ENCODE measurements around the gene DBNL. TPM values are rescaled to one million over a fixed set of nuclear protein-coding genes. Genes with fewer than 3 reads are reported as not detected.

Gene DBNL
- total RNA-seq, 1 donor from 2014 or later = 47.5 TPM

- Mint-ChIP-seq H3K9me3 (ENCODE audit: unreplicated experiment) (no peaks in the 10 kb centered on the region), H3K27me3 (ENCODE audit: unreplicated experiment) (peaks cover 10% of the 10 kb centered on the region)
Observed at GRCh38 chr7:44085546-44085945, 41.0 kb downstream of the DBNL start.

GRCh38 chr7:44086627-44087026, 42.1 kb downstream of the DBNL start:
- DNase-seq (ENCODE audit: low spot score) = no peak
- no peak for TF ChIP-seq CTCF (IDR thresholded peaks at IDR 0.05; ENCODE audit: unreplicated experiment)
- Mint-ChIP-seq H3K27me3 (ENCODE audit: unreplicated experiment) (peaks cover 7% of the 10 kb centered on the region), H3K9me3 (ENCODE audit: unreplicated experiment) (no peaks in the 10 kb centered on the region), H3K4me1 (ENCODE audit: unreplicated experiment) (no peaks in the 10 kb centered on the region), H3K27ac (ENCODE audit: unreplicated experiment) (no peak overlapping the region), H3K4me3 (ENCODE audit: unreplicated experiment) (no peak overlapping the region), H3K36me3 (ENCODE audit: low read depth, unreplicated experiment) (no peaks in the 10 kb centered on the region)

More at GRCh38 chr7:44085546-44085945, 41.0 kb downstream of the DBNL start:
- H3K27ac Mint-ChIP-seq (ENCODE audit: unreplicated experiment) = no peak overlapping the region
- no peak for TF ChIP-seq CTCF (IDR thresholded peaks at IDR 0.05; ENCODE audit: unreplicated experiment)
- DNase-seq (ENCODE audit: low spot score) = no peak
- H3K4me1 Mint-ChIP-seq (ENCODE audit: unreplicated experiment) = peaks cover 4% of the 10 kb centered on the region
- H3K4me3 Mint-ChIP-seq (ENCODE audit: unreplicated experiment) = no peak overlapping the region
- peaks cover 4% of the 10 kb centered on the region for H3K36me3 Mint-ChIP-seq (ENCODE audit: low read depth, unreplicated experiment)

- Mint-ChIP-seq H3K4me1 (ENCODE audit: unreplicated experiment) (peaks cover 3% of the 10 kb centered on the region), H3K36me3 (ENCODE audit: low read depth, unreplicated experiment) (no peaks in the 10 kb centered on the region), H3K27ac (ENCODE audit: unreplicated experiment) (no peak overlapping the region), H3K4me3 (ENCODE audit: unreplicated experiment) (no peak overlapping the region), H3K27me3 (ENCODE audit: unreplicated experiment) (peaks cover 11% of the 10 kb centered on the region), H3K9me3 (ENCODE audit: unreplicated experiment) (no peaks in the 10 kb centered on the region)
- no peak for TF ChIP-seq CTCF (IDR thresholded peaks at IDR 0.05; ENCODE audit: unreplicated experiment)
- no peak for DNase-seq (ENCODE audit: low spot score)
Observed at GRCh38 chr7:44087911-44088838, 43.7 kb downstream of the DBNL start.

- Mint-ChIP-seq H3K4me1 (ENCODE audit: unreplicated experiment) (peaks cover 5% of the 10 kb centered on the region), H3K27ac (ENCODE audit: unreplicated experiment) (no peak overlapping the region)
- no peak for TF ChIP-seq CTCF (IDR thresholded peaks at IDR 0.05; ENCODE audit: unreplicated experiment)
Observed at GRCh38 chr7:44093102-44093641, 48.7 kb downstream of the DBNL start.

GRCh38 chr7:44094365-44094764, 49.9 kb downstream of the DBNL start:
- no peak for TF ChIP-seq CTCF (IDR thresholded peaks at IDR 0.05; ENCODE audit: unreplicated experiment)
- Mint-ChIP-seq H3K27ac (ENCODE audit: unreplicated experiment) (no peak overlapping the region), H3K9me3 (ENCODE audit: unreplicated experiment) (no peaks in the 10 kb centered on the region), H3K4me1 (ENCODE audit: unreplicated experiment) (peaks cover 5% of the 10 kb centered on the region), H3K4me3 (ENCODE audit: unreplicated experiment) (no peak overlapping the region), H3K36me3 (ENCODE audit: low read depth, unreplicated experiment) (no peaks in the 10 kb centered on the region), H3K27me3 (ENCODE audit: unreplicated experiment) (peaks cover 13% of the 10 kb centered on the region)
- no peak for DNase-seq (ENCODE audit: low spot score)

More at GRCh38 chr7:44093102-44093641, 48.7 kb downstream of the DBNL start:
- Mint-ChIP-seq H3K4me3 (ENCODE audit: unreplicated experiment) (no peak overlapping the region), H3K36me3 (ENCODE audit: low read depth, unreplicated experiment) (no peaks in the 10 kb centered on the region), H3K27me3 (ENCODE audit: unreplicated experiment) (peaks cover 13% of the 10 kb centered on the region), H3K9me3 (ENCODE audit: unreplicated experiment) (no peaks in the 10 kb centered on the region)
- DNase-seq (ENCODE audit: low spot score) = no peak
